Measurements from ENCODE around the gene TMED3.
A peak's percentile ranks its signal among the peaks of the same experiment; 100 is the strongest.

The TMED3 gene

GRCh38 chr15:79310985-79311900 lies at the start of gene TMED3:
Gene TMED3, plus strand, starts transcription at chr15:79311112. Its CDS starts 138 bp downstream, at chr15:79311250.
- peak within 1 kb of the TSS; percentile 98 for H3K4me3 ChIP-seq (ENCODE audit: low read depth, low read length)
- peak; percentile 60 for DNase-seq (ENCODE audit: low read depth)

DNA sequence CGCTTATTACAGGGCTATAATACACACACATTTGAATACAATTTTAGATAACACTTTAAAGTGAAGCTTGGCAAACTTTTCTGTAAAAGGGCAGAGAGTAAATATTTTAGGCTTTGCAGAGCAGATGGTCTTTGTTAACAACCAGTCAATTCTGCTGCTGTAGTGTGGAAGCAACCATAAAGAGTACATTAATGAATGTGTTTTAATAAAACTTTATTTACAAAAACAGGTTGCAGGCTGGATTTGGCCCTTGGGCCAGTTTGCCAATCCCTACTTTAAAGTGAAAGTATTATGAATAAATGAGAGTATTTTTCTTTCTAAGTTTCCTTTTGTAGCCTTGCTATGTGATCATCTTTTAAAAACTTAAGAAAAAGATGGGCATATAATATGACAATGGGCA lies 49.1 kb upstream of the TMED3 start:
- no peak overlapping the region for H3K4me3 ChIP-seq (ENCODE audit: low read depth, low read length)
- DNase-seq (ENCODE audit: low read depth) = no peak

DNA sequence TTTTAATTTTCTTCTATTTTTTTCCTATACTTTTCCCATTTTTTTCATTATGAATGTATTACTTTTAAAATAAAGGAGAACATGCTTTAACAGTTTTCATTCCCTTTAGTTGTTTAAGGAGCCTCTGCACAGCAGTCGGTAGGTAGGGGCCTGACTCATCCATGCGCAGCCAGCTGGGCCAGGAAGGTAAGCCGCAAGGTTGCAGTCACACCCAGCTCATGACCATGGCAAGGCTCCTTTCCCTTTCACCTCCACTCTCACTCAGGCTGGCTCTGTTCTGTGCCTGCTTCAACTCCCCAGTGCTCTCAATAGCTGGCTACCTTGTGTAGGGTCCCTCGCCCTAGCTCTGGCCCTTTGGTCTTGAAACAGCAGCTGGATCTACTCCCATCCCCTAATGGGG lies 45.7 kb upstream of the TMED3 start:
- no peak for DNase-seq (ENCODE audit: low read depth)
- no peak overlapping the region for H3K4me3 ChIP-seq (ENCODE audit: low read depth, low read length)

- H3K4me3 ChIP-seq (ENCODE audit: low read depth, low read length) = no peak overlapping the region
- DNase-seq (ENCODE audit: low read depth) = no peak
These were observed 44.8 kb upstream of the TMED3 start for GRCh38 chr15:79265987-79266579.

- H3K4me3 ChIP-seq (ENCODE audit: low read depth, low read length) = no peak within 1 kb of the TSS
- no peak for DNase-seq (ENCODE audit: low read depth)
These were observed 28.3 kb upstream of the TMED3 start, which contains the start of gene ANKRD34C for GRCh38 chr15:79282371-79283251. Gene ANKRD34C, plus strand, starts transcription at chr15:79282722. Its CDS starts 10,563 bp downstream, at chr15:79293285.

GRCh38 chr15:79283252-79284048 lies 27.5 kb upstream of the TMED3 start:
- H3K4me3 ChIP-seq (ENCODE audit: low read depth, low read length) = no peak overlapping the region
- peak; percentile 4 for DNase-seq (ENCODE audit: low read depth)

DNA sequence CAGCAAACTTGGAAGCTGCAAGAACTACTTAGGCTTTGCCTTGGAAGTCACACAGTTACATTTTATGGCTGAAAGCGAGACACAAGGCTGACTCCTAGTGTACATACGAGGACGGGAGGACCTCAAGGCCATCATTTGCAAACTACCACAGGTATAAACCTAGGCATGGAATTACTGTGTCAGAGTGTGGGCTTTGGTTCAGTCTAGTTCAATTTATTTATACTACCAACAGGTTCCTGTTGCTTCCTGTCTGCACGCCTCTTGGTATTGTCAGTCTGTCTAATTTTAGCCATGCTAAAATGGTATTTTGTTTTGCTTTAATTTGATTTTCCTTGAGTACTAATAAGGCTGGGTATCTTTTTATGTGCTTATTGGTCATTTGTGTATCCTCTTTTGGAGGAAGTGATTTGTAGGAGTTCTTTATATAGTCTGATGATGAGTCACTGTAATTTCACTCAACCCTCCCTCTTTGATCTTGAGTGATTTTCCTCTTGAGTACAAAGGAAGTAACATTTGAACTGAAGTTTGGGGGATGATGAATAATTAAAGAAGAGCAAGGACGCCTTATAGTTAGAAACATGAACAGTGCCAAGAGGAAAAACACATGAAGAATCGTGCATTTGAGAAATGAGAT lies 20.2 kb upstream of the TMED3 start:
- H3K4me3 ChIP-seq (ENCODE audit: low read depth, low read length) = no peak overlapping the region
- no peak for DNase-seq (ENCODE audit: low read depth)

DNA sequence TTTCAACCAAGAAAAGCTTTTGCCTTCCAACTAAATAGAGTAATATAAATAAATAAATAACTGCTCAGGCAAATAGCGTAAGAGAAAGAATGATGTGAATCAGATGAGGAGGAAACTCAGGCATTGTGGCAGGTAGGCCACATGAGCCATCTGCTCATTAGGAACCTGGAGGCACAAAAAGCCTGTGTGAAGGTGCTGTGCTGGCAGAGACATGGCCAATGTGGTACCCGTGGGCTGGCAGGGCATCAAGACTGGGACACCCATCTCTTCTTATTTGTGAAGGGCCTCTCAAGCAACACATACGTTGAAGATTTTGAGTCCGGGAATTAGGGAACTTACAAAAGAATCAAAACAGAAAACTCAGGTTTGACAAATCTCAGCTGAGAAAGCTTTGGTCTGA lies 18.9 kb upstream of the TMED3 start:
- DNase-seq (ENCODE audit: low read depth) = no peak
- H3K4me3 ChIP-seq (ENCODE audit: low read depth, low read length) = no peak overlapping the region

DNA sequence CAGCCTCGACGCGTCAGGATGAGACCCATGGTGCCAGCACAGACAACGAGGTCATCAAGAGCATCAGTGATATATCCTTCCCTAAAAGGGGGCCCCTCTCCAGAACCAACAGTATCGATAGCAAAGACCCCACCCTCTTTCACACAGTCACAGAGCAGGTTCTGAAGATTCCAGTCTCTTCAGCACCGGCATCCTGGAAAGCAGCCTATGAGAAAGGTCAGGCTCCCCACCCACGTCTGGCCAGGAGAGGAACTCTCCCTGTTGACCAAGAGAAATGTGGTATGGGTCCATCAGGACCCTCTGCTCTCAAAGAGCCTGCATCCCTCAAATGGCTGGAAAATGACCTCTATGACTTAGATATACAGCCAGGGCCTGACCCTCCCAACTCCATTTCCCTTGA lies 16.8 kb upstream of the TMED3 start:
- H3K4me3 ChIP-seq (ENCODE audit: low read depth, low read length) = no peak overlapping the region
- no peak for DNase-seq (ENCODE audit: low read depth)

- no peak for DNase-seq (ENCODE audit: low read depth)
- no peak overlapping the region for H3K4me3 ChIP-seq (ENCODE audit: low read depth, low read length)
These were observed 14.3 kb upstream of the TMED3 start for GRCh38 chr15:79296583-79296982.

DNA sequence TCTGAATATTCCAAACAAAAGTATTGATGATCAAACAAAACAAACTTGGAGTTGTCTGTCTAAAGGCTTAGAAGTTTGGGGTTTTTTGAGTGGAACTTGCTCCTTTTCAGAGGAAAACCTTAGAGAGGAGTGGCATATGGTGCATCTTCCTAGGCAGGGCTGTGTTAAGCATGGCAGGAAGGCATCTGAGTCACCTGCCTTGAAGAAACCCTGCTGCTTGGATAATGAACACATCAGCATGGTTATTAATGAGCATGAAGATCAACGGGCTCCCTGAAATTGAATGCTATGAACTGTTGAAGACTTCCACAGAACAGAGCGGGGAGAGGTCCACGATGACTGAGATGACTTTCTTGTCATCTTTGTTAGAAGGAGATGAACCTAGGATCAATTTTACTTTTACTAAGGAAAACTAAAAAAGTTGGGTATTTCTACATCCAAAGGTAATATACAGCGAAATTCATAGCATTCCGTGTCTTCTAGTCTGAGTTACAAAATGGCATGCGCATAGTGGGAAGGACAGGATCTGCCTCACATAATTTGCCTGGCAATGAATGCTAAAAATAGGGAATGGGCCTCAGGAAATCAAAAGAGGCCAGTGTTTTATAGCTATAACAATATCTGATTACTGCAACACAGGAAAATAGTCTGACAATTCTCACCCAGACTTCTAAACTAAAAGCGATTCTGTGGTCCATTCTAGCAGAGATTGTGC lies 11.6 kb upstream of the TMED3 start:
- no peak overlapping the region for H3K4me3 ChIP-seq (ENCODE audit: low read depth, low read length)
- DNase-seq (ENCODE audit: low read depth) = no peak

DNA sequence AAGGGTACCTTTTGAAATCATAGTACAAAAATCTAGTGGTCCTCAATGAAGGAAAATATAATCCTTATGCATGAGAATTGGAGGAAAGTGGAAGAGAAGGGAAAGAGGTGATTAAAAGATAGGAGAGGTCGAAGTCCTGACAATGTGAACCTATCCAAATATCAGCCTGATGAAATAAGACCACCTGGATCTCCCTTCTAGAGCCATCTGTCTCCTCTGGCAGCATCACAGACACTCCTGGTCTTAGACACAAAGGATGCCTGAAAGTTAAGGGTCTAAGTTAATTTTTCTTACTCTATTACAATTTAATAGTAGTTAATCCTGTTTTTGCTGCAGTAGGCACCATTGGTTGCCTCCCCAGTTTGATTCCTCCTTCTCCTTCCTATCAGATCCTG lies 11.1 kb upstream of the TMED3 start:
- no peak overlapping the region for H3K4me3 ChIP-seq (ENCODE audit: low read depth, low read length)
- DNase-seq (ENCODE audit: low read depth) = no peak

GRCh38 chr15:79307251-79307650 lies 3.7 kb upstream of the TMED3 start:
- no peak for DNase-seq (ENCODE audit: low read depth)
- H3K4me3 ChIP-seq (ENCODE audit: low read depth, low read length) = no peak overlapping the region

GRCh38 chr15:79308874-79309273 lies 2.0 kb upstream of the TMED3 start:
- no peak overlapping the region for H3K4me3 ChIP-seq (ENCODE audit: low read depth, low read length)
- no peak for DNase-seq (ENCODE audit: low read depth)

- peak overlapping the region; percentile 98 for H3K4me3 ChIP-seq (ENCODE audit: low read depth, low read length)
- no peak for DNase-seq (ENCODE audit: low read depth)
These were observed 314 bp upstream of the TMED3 start for GRCh38 chr15:79310612-79310984.

DNA sequence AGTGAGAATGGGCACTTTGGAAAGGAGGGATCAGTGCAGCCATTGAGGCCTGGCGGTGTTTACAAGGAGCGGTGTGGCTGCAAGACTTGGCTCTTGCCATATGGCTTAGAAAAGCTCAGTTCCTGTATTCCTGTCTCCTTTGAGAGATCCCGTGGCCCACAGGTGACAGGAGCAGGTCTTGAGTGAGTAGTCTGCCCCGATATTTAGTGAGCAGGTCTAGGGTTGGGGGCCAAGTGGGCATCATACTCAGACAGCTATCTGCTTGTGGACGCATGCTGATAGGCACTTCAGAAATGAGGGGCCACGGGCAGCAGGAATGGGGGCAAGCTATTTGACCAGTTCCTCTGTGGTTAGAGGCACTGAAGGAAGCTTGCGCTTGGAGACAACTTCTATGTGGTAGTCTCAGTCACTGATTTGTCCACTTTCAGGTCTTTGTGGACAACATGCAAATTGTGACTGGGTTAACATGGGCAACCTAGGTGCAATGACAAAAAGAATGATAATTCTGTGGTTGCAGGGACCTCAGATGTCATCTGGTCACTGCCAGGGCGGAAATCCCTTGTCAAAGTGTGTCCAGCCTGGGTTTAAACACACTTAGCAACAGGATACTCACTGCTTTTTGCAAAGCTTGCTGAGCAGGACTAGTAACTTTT lies 1.1 kb downstream of the TMED3 start:
- DNase-seq (ENCODE audit: low read depth) = no peak
- H3K4me3 ChIP-seq (ENCODE audit: low read depth, low read length) = peak overlapping the region; percentile 98

GRCh38 chr15:79314186-79314585 lies 3.3 kb downstream of the TMED3 start:
- DNase-seq (ENCODE audit: low read depth) = no peak
- H3K4me3 ChIP-seq (ENCODE audit: low read depth, low read length) = no peak overlapping the region

GRCh38 chr15:79314811-79315210 lies 3.9 kb downstream of the TMED3 start:
- no peak for DNase-seq (ENCODE audit: low read depth)
- H3K4me3 ChIP-seq (ENCODE audit: low read depth, low read length) = no peak overlapping the region
